HG03520 (cell line): Measurements from ENCODE around the gene SLC6A20.

ENCODE experiments used
- ATAC-seq: cut with Tn5 transposase; IDR thresholded peaks from one replicate; pipeline ENCODE4 v1.9.1; 2021; ENCODE audit warnings: mild to moderate bottlenecking, moderate library complexity; ENCODE audit not compliant: unreplicated experiment

Gene SLC6A20

DNA sequence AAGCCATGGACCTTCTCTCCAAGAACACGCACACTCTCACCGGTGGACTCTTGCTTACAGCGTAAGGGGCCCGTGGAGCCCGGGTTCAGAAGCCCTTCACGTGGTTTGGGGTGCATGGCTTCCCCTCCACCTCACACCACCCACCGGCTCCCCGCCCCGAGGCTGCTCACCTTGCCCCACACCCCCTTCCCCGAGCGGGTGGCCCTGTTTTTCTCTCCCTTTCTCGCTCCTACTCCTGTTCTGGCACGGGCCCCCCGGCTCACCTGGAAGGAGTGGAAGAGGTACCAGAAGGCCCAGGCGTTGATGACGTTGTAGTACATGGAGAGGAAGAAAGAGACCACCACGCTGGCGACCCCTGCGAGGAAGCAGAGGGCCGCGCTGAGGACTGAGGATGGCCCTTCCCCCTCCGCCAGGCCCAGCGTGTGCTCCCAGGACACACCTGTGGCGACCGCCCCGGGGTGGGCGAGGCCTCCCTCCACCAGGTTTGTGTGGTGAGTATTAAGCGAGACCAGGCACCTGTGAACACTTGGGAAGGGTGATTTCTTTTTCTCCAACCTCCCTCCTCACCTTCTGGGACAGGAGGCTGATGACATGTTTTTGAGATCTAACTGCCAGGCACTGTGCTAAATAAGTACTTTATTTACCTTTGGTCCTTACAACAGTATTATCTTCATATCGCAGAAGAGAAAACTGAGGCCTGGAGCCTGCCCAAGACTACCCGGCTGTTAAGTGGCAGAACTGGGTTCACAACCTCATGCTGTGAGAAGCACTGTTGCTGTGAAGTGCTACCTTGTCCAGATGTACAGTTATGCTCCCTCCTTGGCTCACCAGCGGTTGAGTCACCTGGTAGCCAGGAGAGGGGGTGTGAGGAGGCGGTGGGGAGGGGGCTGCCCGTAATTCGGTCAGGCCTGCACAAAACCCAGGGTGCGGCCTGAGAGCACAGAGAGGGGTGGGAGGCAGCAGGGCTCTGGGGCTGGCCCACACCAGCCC, 16.3 kb downstream of the SLC6A20 start:
- ATAC-seq = no peak

DNA sequence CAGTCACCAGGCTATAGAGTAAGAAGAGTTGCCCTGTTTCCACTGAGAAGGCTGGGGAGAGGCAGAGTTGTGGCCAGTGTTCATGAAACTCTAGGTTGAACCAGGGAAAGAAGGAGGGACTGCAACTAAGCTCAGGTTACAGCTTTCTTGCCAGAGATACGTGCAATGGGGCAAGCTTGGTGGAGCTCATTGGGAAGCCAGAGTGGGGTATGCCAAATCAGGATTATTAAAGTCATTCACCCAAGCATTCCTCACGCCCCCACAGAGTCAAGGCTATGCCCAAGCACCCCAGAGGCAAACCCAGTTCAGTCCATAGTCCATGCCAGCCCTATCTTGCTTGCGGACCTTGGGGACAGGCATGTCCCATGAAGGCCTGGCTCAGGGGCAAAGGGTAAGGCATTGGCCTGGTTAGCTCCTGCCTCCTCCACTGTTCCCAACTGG, 17.6 kb downstream of the SLC6A20 start:
- no peak for ATAC-seq

DNA sequence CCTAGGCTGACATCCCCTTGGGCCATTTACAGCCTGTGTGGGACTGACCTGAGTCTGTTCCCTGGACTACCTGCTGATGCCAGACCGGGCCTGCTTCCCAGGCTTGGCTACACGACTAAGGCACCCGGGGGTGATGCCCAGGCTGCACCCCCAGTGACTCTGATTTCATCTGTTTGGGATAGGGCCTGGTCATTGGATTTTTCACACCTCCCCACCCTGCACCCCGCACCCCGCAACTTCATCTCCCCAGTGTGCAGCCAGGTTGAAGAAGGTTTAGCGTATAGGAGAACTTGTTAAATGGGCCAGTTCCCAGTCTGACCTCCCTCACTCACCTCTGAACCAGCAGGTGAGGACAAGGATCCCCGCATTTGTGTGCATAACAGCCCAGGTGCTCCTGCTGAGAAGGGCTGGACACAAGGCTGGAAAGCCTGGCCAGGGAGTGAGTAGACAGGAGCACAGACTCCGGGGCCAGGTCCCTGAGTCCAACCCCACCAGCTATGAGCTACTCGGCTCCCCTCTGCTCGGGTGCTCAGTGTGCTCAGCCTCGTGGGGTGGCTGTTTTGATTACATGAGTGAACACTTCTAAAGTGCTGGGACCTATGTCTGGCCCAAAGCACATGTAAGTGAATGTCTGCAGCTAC, 18.5 kb downstream of the SLC6A20 start:
- no peak for ATAC-seq

DNA sequence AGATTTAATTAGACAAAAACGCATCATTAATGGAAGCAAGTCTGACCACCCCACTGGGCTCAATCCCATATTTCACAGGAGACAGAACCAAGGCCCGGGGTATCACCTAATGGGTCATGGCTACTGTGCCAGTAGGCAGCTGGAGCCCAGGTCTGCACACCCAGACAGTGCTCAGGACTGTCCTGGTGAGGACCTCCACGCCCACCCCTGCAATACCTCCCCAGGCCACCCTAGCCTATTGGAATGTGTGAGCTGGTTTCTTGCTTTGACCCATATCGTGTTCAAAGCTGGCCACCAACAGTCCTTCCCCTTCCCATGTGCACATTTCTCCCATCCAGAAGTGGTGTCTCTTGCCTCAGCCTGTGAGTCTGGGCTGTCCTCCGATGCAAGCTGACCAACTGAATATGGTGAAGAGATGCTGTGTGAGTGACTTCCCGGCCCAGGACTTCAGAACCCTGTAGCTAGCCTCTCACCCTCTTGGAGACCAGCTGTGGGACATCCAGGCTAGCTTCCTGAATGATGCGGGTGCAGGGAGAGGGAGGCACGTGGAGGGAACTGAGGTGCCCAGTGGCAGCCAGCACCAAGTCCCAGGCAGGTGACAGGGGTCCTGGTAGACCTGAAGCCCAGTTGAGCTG, 19.1 kb downstream of the SLC6A20 start:
- ATAC-seq = no peak

DNA sequence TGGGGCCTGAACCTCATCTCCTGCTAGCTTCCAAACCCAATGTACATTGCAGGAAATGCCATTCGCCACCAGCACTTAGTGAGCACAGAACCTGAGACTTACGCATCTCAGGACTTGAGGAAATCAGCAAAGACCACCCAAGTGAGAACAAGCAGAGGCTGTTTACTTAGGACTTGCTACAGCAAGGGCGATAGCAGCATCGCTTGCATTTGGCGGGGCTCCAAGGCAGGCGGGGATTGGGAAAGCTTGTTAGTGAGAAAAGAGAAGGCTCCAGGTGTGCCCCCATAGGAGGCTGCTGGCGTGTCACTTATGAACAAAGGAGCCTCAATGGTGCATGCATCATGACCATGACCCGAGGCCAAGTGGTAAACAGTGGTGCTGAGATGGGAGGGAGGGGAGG, 19.7 kb downstream of the SLC6A20 start:
- ATAC-seq = no peak

DNA sequence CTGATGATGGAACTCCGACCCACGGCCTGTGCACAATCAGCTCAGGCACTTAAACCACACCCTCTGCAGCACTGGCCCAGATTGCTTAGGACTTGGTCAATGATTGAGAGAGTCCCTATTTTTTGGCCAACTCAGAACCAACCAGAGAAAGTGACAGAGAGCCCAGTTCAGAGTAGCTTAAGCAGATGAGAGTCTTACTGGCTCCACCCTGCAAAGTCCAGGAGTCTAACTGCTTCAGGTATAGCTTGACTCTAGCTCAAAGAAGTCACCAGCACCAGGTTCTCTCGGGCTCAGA, 20.1 kb downstream of the SLC6A20 start:
- no peak for ATAC-seq

DNA sequence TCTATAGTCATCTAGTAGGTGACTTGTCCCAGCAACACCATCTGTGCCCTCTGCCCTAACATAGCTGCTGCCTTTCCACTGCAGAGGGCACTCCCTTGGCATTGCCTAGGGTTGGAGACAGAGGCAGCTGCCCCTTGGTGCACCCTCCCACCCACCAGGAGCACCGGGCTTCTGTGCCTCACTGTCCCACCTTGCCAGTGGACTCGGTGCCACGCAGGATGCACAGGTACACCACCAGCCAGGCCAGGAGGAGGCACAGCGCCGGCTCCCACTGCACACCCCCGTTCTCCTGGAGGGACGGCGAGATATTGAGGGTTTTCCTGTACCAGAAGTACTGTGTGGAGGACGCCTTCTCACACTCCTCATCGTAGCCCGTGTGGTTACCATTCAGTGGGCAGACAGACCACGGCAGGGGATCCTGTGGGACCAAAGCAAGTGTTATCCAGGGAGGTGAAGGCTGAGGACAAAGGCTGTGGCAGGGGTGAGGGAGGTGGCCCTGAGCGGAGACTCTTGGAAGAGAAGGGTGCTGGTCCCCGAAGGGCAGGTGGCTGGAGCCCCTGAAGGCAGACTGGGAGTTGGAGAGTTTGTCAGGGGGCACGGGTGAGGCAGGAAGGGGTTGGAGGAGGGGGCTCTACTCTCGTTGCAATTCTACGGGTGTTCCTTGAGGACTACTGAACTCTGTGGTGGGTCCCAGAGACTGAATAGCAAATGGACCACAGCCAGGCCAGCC, 20.6 kb downstream of the SLC6A20 start:
- no peak for ATAC-seq

DNA sequence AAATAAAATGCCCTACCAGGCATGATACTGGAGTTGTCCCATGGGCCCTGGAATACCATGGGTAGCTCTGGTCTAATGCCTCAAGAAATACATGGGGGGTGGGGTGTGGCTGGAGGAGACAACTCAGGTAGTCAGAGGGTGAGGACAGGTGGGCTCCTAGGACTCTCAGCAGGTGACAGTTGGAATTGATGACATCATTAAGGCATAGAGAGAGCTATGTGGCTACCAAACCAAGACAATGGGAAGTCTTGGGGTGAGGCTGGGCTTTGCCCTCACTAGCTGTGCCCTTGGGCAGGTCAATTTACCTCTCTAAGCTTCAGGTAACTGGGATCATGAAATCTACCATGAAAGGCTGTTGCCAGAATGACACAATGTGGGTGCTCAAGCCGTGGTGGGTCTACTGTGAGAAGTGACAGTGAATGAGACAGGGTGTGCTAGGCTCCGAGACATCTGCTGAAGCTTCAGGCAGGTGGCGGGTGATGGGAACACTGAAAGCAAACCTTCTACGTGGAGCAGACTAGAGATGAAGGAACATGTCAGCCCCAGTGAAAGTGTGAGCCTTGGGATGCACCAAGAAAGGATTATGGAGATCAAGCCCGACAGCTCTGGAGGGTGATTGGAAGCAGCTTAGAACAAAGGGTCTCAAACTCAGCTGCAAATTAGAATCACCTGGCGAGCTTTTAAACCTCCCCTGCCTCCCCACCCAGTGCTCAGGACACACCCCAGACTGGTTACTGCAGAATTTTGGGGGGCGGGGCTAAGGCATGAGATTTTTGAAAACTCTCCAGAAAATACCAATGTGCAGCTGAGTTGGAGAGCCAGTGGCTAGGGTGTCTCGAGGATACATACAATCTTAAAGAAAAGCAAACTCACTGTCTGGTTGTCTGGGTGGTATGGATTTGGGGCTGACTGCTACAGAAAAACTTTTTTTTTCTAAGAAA, 21.5 kb downstream of the SLC6A20 start:
- no peak for ATAC-seq

DNA sequence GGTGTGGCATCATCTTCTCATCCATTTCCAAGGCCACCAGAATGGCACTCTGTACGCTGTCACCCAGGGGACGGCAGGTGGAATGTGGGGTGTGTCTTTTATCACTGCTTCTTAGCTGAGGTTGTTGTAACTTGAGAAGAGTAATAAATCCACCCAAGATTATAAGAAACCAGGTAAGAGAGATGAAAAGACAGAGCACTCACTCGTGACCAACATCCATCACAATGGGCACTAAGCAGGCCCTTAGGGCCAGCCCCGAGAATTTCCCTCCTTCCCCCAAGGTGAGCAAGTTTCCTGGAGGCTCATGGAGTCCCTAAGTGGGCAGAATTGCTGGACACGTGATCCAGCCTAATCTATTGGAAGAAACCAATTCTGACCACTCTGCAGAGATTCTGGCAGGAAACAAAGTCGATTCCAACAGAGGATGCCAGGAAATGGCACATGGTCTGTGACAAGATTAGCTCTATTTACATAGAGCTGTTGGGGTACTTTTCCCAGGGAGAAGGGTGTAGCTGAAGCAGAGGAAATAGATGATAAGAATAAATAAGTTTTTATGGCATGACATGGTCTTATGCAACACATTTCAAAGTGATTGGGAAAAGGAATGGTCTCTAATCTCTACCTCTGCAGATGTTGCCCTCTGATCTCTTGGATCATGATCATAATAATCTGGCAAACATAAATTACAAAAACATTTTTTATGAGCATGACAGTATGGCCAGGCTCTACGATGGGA, 22.5 kb downstream of the SLC6A20 start:
- no peak for ATAC-seq

DNA sequence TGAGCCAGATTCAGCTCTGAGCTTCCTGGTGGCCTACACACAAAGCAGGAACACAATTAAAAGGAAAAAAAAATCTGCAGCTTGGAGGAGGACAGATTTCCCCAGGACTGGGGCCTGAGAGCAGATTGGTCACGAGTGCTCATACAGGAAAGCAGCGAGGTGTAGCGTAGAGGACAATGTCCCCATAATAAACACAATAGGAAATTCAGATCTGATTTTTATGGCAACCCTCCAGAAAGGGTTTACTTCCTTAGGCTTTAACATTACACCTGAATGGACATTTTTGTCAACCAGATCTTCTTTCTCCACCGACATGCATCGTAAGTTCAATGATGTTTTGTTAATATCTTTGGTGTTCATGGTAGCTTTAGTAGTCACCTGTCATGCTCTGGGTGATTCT, 23.3 kb downstream of the SLC6A20 start:
- ATAC-seq = no peak

DNA sequence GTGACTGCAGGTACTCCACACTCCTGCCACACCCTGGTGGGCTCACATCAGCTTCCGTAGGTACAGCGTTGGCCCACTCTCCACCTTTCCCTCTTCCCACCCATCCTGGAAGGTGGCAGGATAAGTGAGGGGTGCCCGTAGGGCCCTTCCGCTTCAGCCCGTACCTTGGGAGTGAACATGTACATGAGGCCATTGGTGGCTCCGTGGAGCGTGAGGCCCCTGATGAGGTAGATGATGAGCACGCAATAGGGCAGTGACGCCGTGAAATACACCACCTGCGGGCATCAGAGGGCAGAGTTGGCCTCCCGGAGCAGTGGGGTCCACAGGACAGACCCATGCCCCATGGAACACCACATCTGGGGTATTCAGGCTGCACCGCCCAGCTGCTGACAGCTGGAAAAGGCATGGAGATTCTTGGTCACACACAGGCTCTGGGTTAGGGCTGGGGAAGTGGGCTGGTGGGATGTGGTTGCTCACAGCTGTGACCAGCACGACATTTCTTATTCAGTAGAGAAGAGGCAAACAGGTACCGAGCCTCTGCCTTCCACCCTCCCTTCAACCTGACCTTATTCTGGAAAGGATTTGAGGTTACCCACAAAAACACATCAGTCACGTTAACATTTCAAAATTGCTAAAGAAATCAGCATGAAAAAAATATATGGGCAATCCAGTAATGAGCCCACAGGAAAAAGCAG, 23.8 kb downstream of the SLC6A20 start:
- no peak for ATAC-seq

DNA sequence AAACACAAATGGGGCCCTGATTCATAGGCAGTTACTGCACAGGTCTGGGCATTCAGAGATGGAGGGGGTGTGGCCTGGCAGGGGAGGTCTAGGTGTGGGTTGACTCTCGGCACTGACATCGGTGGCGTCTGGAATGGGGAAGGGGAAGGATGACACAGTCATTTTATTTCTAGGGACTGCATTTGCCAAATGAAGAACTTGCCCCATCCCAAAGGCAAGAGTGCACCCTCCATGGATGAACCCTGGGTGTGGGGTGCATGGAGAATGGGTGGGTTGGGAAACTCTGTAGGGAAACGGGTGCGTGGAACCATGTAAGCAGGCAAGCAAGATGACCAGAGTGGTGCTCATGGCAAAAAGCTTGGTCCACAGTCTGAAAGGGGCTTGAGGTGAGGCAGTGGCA, 24.5 kb downstream of the SLC6A20 start:
- no peak for ATAC-seq

DNA sequence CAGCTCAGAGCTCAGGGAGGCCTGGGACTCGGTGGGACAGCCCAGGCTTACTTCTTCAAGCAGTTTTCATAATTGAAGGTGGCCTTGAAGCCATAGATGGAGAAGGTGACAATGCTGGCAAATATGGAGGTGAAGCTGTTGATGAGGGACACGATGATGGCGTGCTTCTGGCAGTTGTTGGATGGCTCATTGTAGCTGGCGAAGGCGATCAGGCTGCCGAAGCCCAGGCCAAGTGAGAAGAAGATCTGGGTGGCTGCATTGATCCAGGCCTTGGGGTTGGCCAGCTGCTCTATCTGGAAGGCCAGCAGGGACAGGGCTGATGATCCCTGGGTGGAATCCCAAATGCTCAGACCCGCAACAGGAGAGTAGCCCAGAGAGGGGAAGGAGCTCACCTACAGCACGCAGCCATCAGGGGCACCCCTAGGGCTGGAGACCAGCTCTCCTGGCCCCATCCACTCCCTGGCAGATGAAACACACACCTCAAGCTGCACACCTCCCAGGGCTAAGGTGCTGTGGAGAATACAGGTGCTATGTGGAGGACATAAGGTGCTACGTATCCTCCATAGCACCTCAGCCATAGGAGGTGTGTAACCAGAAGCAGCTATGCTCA, 25.1 kb downstream of the SLC6A20 start:
- ATAC-seq = no peak

DNA sequence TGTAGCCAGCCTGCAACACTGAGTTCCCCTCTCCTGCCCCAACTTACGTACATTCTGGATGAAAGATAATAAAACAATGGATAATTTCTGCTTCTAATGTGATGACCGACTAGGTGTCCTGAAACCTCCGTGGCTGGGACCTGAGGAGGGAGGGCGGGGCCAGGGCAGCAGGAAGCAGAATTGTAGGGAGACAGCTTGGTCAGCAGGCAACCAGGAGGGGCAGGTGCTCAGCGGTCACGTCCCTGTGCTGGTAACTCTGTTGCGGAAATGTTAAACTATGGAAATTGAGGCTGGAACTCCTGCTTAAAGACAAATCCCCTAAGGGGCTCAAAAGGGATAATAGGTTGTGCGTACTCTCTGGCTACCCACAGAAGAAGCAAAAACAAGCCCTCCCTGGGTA, 30.4 kb downstream of the SLC6A20 start:
- no peak for ATAC-seq

DNA sequence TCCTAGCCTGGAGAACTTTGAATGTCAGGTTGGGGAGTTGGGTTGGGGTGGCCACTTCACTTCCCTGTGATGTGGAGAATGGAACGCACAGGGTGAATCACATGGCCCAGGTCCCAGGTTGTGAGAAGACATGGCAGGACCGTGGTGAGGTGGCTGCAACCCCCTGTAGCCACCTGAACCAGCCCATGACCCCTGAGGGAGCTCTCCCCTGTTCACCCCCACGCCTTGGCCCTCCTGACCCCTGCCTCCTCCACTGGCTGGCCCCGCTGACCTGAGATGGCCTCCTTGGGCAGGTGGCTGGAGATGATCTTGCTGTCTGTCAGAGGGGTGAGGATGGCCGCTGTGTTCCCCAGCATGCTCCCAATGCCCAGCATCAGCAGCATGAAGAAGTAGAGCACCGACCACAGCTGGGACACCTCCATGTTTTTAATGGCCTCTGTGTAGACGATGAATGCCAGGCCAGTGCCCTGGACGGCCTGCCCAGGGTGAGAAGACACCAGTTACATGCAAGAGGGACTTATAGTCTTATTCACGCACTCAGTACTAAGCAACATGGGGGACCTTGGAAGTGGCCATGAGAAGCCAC, 31.0 kb downstream of the SLC6A20 start:
- no peak for ATAC-seq

DNA sequence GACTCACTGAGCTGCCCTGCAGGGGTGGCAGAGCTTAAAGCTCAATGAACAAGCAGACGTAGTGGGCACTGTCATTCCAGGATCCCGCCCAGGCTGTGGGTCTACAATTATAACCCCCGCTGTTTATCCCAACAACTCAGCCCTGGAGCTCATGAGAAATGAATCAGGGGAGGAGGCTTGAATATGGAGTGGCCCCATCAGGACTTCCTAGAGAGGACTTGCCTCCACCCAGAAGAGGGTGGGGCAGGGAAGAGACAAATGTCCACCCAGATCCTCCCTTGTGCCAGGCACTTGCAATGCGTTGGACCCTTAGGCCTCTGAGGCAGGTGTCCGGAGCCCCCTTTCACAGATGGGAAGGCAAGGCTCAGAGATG, 33.0 kb downstream of the SLC6A20 start:
- ATAC-seq = no peak

DNA sequence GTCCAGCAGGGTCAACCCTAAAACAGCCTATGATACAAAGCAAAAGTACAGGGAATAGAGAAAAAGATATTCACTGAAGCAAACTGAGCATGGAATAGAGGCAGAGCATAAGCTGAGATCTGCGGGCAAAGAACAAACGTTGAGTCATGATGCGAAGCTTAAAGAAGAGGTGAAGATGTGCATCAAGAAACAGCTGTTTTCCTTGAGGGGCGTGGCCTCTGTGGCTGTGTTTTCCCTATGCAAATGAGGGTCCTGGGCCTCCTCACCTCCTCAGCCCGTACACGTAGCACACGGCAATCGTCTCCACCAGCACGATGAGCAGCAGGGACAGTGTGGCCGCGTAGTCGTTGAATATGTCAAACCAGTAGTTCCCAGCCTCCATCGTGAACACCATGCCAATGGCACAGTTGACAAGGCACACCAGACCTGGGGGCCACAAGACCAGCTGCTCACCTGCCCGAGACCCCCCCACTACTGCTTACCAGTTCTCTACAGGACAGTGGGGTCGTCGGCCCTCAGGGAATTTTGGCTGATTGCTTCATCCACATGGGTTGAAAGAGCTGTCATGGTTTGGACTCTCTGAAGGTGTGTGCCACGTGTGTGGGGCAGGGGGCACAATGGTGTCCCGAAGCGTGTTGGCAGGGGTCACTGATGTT, 33.6 kb downstream of the SLC6A20 start:
- no peak for ATAC-seq

DNA sequence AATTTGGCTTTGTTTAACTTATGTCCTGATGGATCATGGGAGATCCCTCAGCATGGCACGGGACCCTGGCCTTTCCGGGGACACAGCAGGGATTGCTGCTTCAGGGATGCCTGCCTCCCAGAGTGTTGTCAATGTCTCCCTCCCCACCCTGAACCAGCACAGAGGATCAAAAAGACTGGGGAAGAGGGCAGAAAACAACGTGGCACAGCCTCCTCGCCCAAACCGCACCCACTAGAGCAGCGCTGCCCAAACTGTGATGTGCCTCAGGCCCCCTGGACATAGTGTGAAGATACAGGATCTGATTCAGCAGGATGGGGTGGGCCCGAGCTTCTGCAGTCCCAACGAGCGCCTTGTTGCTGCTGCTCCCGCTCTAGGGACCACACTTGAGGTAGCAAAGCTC, 34.5 kb downstream of the SLC6A20 start:
- no peak for ATAC-seq
